Head of caudate nucleus (tissue), 42 donors: ENCODE results near the gene TAF11L6.
"Not testable (repeated sequence)": the region's sequence is repeated elsewhere in the genome, so short reads cannot be mapped to it uniquely, and the experiment has no call there.

Experiments
- DNase-seq, 42 donors: peaks; one replicate each; pipeline versions ENCODE4 v3.0.0 to v3.0.0-alpha.2; 2020 to 2021; ENCODE audit warnings: mixed read lengths in 7 of 42
- intact Hi-C: fragments of 100-400 bp; cut with DNase I; formaldehyde crosslinking; loops from one replicate; pipeline ENCODE4 v1.15.0; 2022

Gene TAF11L6

DNA sequence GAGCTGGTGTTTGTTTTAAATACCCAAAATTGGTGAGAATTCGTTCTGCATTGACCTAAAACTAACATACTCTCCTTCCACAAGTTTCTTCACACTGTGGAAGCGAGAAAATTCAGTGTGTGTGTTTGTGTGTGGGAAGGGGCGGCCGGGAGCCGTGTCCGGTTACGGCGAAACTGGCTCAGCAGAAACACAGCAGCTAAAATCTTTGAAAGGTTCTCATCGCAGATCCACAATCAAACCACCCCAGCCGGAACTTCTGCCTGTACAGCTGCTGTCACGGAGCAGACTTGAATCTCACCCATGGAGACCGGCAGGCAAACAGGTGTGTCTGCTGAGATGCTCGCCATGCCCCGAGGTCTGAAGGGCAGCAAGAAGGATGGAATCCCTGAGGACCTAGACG is at the start of gene TAF11L6:
Gene TAF11L6, plus strand, starts transcription at position 301 of the 400 bp plus-strand sequence.
- intact Hi-C loops: not testable (repeated sequence)

DNA sequence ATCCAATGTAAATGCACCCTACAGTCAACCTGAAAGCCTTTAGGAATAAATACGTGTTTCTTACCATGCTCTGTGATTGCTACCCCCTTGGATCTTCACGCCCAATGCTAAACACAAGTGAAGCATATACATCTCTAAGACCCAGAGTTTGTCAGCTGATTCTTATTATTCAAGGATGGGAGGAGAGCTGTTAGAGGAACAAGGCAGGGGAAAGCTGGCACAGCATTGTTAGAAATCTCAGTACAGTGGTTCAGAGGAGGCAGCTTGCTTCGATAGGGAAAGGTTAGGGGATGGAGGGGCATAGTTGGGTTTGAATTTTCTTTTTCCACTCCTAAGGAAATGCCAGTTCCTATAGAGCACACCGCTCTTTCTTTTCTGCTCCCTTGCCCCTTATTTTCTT is 47.1 kb upstream of the TAF11L6 start:
- no peak for DNase-seq
- intact Hi-C loops: no loop called here

More for the DNA sequence above, at the start of gene TAF11L6:
- DNase-seq: not testable (repeated sequence)

DNA sequence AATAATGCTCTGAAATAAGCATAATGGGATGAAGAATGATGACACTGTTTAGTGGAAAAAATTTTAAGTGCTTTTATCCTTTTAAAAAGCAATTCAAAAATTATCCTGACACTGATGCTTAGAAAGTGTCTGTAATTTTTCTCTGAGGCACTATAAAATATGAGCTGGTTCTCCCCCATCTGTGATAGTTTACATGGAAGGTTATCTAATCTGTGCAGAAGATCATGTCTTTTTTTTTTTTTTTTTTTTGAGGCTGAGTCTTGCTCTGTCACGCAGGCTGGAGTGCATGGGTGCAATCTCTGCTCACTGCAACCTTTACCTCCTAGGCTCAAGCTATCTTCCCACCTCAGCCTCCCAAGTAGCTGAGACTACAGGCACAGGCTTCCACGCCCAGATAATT is 45.7 kb upstream of the TAF11L6 start:
- intact Hi-C loops: no loop called here
- DNase-seq: no peak

DNA sequence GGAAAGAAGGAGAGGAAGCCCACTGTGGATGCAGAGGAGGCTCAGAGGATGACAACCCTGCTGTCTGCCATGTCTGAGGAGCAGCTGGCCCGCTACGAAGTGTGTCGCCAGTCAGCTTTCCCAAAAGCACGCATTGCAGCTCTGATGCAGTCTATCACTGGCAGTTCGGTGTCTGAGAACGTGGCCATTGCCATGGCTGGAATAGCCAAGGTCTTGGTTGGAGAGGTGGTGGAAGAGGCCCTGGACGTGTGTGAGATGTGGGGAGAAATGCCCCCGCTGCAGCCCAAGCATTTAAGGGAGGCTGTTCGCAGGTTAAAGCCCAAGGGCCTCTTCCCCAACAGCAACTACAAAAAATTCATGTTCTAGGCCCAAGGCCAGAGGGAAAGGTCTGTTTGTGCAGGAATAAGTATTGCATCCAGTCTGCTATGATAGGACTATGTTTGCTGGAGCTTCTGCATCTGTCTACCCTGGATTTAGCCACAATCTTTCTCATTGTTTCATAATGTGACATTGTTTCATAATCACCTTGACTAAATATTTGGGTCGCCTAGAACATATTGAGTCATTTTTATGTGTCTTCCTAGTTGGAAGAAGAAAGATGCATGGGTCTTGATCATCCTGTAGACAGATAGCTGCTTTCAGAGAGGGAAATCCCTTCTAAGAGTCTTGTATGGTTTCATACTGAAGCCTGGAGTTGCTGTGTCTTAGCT is 41.9 kb upstream of the TAF11L6 start:
- intact Hi-C loops, DNase-seq: not testable (repeated sequence)

DNA sequence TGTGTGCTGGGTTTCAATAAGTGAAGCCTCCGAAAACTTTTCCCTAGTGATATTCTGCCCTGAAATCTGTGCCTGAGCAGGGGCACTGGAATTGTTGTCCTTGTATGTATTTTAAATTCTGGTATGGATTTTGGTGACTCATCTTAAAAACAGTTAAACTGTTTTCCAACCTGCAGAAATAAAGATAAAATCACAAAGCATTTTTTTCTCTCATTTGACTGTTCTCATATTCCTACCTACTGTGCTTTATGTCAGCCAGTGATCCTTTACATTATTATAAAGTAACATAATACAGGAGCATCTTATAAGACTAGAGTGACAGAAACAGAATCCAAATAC is 41.3 kb upstream of the TAF11L6 start:
- DNase-seq: no peak
- intact Hi-C loops: no loop called here

DNA sequence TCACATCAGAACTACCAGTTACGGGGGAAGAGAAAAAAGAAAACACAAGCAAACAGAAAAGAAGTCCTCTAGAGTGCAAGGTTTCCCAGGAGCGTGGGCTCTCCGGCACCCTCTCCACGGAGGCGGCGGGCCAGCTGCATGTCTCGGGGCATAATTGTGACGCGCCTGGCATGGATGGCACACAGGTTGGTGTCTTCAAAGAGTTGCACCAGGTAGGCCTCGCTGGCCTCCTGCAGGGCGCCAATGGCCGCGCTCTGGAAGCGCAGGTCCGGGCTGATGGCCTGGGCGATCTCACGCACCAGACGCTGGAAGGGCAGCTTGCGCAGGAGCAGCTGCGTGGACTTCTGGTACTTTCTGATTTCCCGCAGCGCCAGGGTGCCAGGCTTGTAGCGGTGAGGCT is 37.2 kb upstream of the TAF11L6 start:
- DNase-seq, intact Hi-C loops: not testable (repeated sequence)

DNA sequence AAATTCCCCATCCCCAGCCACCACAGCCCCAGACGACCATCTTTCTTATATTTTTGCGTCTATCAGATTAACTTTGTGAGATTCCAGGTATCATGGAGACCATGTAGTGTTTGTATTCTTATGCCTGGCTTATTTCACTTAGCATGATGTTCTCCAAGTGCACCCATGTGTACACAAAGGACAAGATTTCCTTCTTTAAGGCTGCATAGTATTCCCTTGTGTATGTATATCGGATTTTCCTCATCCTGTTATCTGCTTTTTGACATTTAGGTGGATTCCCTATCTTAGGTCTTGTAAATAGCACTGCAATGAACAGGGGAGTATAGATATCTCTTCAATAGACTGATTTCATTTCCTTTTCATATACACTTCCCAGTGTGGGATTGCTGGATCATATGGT is 35.7 kb upstream of the TAF11L6 start:
- intact Hi-C loops: no loop called here

DNA sequence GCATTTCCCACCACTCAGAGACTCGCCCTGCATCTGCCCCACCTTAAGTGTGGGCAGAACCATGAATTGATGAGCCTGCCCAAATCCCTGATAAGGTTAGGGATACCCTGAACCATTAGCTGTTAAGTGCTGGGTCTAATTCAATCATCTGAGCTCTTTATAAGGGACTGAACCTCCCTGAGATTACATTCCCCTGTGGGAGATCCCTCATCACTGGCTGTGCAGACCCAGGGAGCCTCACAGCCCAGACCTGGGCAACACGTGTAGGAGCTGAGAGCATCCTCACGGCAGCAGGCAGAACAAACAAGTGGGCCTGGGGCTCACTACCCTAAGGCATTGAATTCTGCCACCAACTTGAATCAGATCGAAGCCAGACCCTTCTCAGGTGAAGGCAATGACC is 31.0 kb upstream of the TAF11L6 start:
- intact Hi-C loops: no loop called here

More for the DNA sequence above, 35.7 kb upstream of the TAF11L6 start:
- DNase-seq: no peak

DNA sequence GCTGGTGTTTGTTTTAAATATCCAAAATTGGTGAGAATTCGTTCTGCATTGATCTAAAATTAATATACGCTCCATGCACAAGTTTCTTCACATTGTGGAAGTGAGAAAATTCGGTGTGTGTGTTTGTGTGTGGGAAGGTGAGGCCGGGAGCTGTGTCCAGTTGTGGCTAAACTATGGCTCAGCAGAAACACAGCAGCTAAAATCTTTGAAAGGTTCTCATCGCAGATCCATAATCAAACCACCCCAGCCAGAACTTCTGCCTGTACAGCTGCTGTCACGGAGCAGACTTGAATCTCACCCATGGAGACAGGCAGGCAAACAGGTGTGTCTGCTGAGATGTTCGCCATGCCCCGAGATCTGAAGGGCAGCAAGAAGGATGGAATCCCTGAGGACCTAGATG is 30.5 kb upstream of the TAF11L6 start, which contains the start of gene TAF11L2:
Gene TAF11L2, plus strand, starts transcription at position 301 of the 400 bp plus-strand sequence.
- intact Hi-C loops, DNase-seq: not testable (repeated sequence)

More for the DNA sequence above, 31.0 kb upstream of the TAF11L6 start:
- DNase-seq: no peak

DNA sequence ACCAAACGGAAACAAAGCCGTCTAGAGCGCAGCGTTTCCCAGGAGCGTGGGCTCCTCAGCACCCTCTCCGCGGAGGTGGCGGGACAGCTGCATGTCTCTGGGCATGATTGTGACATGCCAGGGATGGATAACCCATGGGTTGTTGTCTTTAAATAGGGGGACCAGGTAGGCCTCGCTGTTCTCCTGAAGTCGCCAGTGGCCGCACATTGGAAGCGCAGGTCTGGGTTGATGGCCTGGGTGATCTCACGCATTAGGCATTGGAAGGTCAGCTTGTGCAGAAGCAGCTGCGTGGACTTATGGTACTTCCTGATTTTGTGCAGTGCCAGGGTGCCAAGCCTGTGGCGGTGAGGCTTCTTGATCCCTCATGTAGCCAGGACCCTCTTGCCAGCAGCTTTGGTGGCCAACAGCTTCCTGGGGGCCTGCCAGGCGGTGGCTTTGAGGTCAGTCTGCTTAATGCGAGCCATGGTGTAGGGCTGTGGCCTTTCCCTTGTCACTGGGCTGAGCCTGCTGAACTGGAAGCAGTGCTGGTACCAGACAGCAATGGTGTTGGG is 16.6 kb upstream of the TAF11L6 start:
- intact Hi-C loops: no loop called here
- no peak for DNase-seq

DNA sequence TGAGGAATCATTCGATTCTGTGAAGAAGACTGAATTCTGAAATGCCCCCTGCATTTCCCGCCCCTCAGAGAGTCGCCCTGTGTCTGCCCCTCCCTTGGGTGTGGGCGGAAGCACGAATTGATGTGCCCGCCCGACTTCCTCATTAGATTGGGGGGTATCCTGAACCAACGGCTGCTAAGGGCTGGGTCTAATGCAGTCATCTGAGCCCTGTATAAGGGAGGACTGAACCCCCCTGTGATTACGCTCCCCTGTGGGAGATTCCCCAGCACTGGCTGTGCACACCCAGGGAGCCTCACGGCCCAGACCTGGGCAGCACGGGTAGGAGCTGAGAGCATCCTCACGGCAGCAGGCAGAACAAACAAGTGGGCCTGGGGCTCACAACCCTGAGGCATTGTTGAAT is 10.9 kb upstream of the TAF11L6 start:
- intact Hi-C loops: not testable (repeated sequence)
- peak in 5 of 42 donors; percentile 25 to 51 (median 34) for DNase-seq

DNA sequence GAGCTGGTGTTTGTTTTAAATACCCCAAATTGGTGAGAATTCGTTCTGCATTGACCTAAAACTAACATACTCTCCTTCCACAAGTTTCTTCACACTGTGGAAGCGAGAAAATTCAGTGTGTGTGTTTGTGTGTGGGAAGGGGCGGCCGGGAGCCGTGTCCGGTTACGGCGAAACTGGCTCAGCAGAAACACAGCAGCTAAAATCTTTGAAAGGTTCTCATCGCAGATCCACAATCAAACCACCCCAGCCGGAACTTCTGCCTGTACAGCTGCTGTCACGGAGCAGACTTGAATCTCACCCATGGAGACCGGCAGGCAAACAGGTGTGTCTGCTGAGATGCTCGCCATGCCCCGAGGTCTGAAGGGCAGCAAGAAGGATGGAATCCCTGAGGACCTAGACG is 10.4 kb upstream of the TAF11L6 start, which contains the start of gene TAF11L3:
Gene TAF11L3, plus strand, starts transcription at position 301 of the 400 bp plus-strand sequence.
- intact Hi-C loops, DNase-seq: not testable (repeated sequence)

DNA sequence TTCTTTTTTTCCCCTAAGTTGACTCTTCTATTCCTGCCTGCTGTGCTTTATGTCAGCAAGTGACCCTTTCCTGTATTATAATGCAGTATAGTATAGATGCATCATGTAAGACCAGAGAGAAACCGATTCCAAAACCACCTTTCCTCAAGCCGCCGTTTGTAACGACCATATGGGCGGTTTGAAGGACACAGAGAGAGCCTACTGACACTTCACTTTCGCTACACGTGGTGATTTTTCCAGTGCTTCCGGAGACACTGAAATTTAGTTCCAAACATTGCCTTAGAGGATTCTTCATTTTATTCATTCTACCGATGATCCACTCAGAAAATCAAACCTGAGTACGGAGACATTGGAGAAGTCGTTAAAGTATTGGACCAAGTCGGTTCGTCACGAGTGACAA is 9.0 kb upstream of the TAF11L6 start:
- intact Hi-C loops: not testable (repeated sequence)
- peak in 2 of 42 donors; percentile 24 to 52 for DNase-seq

DNA sequence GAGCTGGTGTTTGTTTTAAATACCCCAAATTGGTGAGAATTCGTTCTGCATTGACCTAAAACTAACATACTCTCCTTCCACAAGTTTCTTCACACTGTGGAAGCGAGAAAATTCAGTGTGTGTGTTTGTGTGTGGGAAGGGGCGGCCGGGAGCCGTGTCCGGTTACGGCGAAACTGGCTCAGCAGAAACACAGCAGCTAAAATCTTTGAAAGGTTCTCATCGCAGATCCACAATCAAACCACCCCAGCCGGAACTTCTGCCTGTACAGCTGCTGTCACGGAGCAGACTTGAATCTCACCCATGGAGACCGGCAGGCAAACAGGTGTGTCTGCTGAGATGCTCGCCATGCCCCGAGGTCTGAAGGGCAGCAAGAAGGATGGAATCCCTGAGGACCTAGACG is 7.0 kb upstream of the TAF11L6 start, which contains the start of gene TAF11L4:
Gene TAF11L4, plus strand, starts transcription at position 301 of the 400 bp plus-strand sequence.
- intact Hi-C loops, DNase-seq: not testable (repeated sequence)

DNA sequence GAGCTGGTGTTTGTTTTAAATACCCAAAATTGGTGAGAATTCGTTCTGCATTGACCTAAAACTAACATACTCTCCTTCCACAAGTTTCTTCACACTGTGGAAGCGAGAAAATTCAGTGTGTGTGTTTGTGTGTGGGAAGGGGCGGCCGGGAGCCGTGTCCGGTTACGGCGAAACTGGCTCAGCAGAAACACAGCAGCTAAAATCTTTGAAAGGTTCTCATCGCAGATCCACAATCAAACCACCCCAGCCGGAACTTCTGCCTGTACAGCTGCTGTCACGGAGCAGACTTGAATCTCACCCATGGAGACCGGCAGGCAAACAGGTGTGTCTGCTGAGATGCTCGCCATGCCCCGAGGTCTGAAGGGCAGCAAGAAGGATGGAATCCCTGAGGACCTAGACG is 3.5 kb upstream of the TAF11L6 start, which contains the start of gene TAF11L5:
Gene TAF11L5, plus strand, starts transcription at position 301 of the 400 bp plus-strand sequence.
- DNase-seq, intact Hi-C loops: not testable (repeated sequence)

DNA sequence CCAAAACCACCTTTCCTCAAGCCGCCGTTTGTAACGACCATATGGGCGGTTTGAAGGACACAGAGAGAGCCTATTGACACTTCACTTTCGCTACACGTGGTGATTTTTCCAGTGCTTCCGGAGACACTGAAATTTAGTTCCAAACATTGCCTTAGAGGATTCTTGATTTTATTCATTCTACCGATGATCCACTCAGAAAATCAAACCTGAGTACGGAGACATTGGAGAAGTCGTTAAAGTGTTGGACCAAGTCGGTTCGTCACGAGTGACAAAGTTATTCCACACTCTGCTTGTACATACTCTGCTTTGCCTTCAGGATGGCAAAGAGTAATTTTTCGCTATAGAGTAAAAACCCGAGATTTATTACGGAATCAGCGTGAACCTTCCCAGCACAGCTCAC is 2.0 kb upstream of the TAF11L6 start:
- DNase-seq: peak in 34 of 42 donors; percentile 7 to 80 (median 40)
- intact Hi-C loops: not testable (repeated sequence)
